ENCODE data around the gene ATP5F1A.

DNA sequence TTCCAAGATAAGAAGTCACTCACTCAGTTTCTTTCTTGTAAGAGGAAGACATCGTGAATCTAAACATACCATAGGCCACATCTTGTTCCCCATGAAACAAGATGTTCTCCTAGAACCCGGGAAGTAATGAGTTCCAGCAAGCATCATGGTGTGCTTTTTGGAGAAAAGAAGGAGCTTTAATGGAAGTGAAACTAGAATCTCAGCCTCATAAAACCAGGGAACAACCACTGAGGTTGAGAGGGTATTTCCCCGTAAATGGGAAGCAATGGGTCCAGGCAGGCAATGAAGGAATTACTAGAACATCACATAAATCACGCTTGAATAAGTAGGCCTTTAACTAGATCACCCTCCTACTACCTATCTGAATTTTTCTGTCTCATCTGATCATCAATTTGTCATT lies 66.4 kb downstream of the ATP5F1A start:
- TF ChIP-seq, protein P1, sequence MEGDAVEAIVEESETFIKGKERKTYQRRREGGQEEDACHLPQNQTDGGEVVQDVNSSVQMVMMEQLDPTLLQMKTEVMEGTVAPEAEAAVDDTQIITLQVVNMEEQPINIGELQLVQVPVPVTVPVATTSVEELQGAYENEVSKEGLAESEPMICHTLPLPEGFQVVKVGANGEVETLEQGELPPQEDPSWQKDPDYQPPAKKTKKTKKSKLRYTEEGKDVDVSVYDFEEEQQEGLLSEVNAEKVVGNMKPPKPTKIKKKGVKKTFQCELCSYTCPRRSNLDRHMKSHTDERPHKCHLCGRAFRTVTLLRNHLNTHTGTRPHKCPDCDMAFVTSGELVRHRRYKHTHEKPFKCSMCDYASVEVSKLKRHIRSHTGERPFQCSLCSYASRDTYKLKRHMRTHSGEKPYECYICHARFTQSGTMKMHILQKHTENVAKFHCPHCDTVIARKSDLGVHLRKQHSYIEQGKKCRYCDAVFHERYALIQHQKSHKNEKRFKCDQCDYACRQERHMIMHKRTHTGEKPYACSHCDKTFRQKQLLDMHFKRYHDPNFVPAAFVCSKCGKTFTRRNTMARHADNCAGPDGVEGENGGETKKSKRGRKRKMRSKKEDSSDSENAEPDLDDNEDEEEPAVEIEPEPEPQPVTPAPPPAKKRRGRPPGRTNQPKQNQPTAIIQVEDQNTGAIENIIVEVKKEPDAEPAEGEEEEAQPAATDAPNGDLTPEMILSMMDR (conservative IDR thresholded peaks at IDR 0.05; ENCODE audit: low read length), result no peak
- TF ChIP-seq EZH2phosphoT487 (IDR thresholded peaks at IDR 0.05; ENCODE audit: borderline replicate concordance), result no peak

All from Loucy (cell line).